MM.1S (cell line): ENCODE data around the gene KRT4.

Source experiments
- EZH2 ChIP-seq: fragments of 300-600 bp; sonication (generic); optimal IDR thresholded peaks from 2 replicates; pipeline ENCODE3; 2017; ENCODE audit warnings: low read depth, mild to moderate bottlenecking, antibody characterized with exemption, low read length, mixed read lengths
- EZH2phosphoT487 ChIP-seq: fragments of 300-600 bp; sonication (generic); IDR thresholded peaks from 2 replicates; pipeline ENCODE4 v1.6.1; 2018; ENCODE audit warnings: antibody characterized with exemption, low read length
- TF ChIP-seq, protein P1 (sequence below): fragments of 300-600 bp; sonication (generic); IDR thresholded peaks from 2 replicates; pipeline ENCODE4 v1.5.1; 2016; ENCODE audit warnings: antibody characterized with exemption, low read length, mixed read lengths

DNA sequence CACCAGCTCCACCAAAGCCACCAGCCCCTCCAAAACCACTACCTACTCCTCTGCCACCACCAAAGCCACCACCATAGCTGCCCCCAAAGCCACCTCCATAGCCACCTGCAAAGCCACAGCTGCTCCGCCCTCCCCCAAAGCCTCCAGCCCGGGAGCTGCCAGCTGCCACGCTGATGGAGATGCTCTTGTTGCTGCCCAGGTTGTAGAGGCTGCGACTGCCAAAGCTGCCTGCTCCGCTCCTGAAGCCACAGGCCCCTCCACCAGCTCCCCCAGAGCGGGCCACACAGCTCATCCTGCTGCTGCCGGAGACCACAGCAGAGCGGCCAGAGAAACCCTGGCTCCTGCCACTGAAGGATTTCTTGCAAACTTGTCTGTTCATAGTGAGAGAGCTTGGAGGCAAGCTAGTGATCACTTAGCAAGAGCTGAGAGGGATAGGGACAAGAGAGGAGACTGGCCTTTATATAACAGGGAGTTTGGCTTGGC, 37.0 kb downstream of the KRT4 start, which contains the start of gene KRT76:
- TF ChIP-seq, protein P1, sequence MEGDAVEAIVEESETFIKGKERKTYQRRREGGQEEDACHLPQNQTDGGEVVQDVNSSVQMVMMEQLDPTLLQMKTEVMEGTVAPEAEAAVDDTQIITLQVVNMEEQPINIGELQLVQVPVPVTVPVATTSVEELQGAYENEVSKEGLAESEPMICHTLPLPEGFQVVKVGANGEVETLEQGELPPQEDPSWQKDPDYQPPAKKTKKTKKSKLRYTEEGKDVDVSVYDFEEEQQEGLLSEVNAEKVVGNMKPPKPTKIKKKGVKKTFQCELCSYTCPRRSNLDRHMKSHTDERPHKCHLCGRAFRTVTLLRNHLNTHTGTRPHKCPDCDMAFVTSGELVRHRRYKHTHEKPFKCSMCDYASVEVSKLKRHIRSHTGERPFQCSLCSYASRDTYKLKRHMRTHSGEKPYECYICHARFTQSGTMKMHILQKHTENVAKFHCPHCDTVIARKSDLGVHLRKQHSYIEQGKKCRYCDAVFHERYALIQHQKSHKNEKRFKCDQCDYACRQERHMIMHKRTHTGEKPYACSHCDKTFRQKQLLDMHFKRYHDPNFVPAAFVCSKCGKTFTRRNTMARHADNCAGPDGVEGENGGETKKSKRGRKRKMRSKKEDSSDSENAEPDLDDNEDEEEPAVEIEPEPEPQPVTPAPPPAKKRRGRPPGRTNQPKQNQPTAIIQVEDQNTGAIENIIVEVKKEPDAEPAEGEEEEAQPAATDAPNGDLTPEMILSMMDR: no peak
- TF ChIP-seq EZH2: no peak
- TF ChIP-seq EZH2phosphoT487: no peak
